ENCODE measurements around the gene KRTAP10-12.

- TF ChIP-seq CTCF (IDR thresholded peaks at IDR 0.05) (no peak), EZH2 (IDR thresholded peaks at IDR 0.05) (no peak), EZH2phosphoT487 (IDR thresholded peaks at IDR 0.05) (no peak)
Observed at GRCh38 chr21:44712203-44713028, 15.4 kb downstream of the KRTAP10-12 start.

All from neural progenitor cell (in vitro differentiated cells).